GM20431 (cell line): ENCODE results near the gene TCF12.

Experiments used
- in situ Hi-C: fragments of 300-500 bp; cut with MseI, MboI; formaldehyde crosslinking; loops from one replicate; pipeline ENCODE4 v1.15.0; 2020; ENCODE audit warnings: low sequenced_read_pairs; ENCODE audit not compliant: unreplicated experiment

TCF12 gene

DNA sequence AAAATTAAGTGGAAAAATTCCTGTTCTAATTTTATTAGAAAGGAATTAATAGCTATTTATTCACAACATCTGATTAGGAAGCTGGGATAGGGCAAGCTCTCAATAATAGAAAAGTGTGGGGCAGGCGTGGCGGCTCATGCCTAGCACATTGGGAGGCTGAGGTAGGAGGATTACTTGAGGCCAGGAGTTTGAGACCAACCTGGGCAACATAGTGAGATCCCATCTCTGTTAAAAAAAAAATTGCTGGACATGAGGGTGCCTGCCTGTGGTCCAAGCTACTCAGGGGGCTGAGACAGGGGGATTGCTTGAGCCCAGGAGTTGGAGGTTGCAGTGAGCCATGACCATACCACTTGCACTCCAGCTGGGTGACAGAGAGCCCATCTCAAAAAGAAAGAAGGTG lies 119.6 kb downstream of the TCF12 start:
- in situ Hi-C loops: no loop called here

DNA sequence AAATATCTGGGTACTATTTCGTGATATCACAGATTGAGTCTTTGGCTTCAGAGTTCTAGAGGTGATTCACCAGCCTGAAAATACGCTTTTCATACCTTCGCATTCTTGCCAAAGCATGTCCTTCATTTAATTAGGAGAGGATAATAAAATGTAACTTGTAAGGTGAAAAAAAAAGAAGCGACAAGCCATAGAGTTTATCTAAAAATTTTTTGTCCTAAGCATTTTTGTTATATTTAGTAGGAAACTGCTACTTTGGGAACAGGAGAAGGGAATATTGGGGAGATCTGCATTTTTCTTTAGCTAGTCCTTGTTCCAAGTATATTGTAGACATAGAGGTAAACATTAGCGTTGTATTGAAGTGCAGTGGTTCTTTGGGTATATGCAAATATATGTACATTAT lies 120.1 kb downstream of the TCF12 start:
- in situ Hi-C loops: no loop called here

DNA sequence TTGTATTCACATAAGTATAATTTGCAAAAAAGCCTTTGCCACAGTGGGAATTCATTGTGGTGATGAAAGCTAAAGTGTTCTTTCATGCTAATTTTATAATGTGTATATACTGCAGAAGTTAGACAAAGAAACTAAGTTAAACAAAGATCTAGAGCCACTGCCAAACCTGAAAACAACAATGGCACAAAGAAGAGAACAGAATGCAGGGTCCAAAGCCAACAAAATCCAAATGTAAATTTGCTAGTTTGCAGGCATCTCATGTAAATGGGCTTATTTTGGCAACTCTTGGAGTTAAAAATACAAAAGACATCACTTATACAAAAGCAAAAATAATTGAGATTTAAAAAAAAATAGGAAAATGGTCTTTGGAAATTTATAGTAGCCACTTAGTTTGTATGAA lies 123.0 kb downstream of the TCF12 start:
- in situ Hi-C loops: no loop called here

DNA sequence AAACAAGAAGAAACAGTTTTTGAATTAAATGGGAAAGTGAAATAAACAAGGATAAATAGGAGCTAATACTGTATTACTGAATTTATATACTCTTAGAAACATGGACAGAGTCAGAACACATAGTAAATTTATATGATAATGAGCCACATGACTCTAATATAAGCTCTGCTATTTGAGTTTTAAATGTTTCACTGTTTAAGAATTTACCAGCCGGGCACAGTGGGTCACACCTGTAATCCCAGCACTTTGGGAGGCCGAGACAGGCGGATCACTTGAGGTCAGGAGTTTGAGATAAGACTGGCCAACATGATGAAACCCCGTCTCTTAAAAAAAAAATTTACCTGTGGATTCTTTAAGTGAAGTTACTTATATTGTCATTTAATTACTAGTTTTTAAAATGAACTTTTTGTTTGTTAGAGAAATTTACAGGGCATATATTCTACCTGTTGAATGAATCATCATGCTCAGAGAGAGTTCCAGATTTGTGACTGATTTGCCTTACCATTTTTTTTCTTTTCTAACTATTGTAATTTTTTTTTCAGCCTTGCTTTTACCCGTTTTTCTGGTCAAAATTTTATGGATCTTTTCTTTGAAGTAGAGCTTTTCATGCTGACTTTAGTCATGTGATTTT lies 125.7 kb downstream of the TCF12 start:
- in situ Hi-C loops: no loop called here

DNA sequence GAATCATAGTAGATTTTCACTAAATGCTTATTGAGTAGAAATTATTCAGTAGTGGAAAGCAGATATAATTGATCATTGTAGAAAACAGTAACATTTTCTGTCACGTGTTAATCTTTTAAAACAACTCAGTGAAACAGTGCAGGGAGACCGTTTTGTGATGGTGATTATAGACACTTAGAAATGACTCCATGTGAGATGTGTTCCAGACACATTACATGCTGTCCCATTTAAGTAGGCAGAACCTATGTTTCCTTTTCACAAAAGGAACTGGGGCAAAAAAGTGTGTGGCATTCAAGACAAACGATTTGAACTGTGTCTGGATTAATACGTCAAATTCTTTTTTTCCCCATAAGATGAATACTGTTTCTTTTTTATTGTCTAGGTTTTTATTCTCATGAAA lies 126.5 kb downstream of the TCF12 start:
- in situ Hi-C loops: no loop called here

DNA sequence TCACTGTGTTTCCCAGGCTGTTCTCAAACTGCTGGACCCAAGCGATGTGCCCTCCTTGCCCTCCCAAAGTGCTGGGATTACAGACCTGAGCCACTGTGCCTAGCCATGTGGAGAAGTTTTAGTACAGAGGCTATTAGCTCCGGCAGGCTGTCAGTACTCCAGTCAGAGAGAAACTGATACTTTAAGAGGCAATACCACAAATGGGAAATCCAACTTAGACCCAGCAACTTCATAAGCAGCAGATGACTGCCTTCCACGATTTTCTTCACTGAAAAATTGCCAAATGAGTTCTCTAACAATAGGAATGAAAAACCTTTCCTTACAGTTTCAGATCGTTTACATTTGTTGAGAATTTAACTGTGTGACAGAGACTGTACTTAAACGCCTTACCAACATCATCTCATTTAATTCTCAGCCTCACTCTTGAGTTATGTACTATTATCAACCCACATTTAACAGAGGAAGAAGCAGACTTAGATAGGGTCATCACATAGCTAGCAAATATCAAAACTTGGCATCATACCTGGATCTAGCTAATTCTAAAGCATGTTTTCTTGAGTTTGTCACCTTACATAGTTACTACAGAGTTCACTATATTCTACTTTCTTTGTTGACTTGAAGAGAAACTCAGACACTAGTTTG lies 127.4 kb downstream of the TCF12 start:
- in situ Hi-C loops: no loop called here

DNA sequence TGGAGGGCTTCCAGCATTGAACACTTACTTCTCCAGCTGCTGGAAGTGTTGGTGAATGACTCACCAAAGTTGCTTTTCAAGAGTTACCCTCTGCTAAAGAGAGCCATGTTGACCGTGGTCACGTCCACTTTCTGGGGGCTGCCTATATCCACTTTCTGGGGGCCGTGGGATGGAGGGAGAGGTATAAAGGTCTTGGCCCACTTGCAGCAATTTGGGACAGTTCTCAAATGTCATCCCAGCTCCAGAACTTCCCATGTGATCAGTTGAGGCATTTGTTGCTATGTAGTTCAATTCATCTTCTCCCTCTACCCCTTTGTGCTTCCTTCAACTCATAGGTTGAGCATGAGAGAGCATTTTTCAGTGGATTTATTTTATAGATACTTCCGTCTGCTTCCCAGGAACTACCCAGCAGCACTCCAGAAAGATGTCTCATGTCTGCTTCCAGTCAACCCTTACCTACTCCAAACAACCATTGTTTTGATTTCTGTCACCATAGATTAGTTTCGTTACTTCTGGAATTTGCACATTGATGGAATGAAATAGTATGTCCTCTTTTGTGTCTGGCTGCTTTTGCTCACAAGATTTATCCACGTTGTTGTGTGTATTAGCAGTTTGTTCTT lies 130.6 kb downstream of the TCF12 start:
- in situ Hi-C loops: no loop called here

DNA sequence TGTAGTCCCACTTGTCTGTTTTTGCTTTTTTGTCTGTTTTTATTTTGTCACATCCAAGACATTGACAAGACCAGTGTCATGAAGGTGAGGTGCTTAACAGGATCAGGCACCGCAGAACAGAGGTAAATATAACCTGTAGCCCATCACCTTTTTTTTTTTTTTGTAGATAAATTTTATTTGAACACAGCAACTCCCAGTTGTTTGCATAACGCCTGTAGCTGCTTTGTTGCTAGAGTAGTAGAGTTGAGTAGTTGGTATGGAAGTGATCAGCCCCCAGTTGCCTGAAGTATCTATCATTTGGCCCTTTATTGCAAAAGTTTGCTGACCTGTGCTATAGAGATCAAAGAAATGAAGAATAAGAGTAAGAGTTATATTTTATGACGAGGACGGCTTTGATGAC lies 135.0 kb downstream of the TCF12 start:
- in situ Hi-C loops: no loop called here

DNA sequence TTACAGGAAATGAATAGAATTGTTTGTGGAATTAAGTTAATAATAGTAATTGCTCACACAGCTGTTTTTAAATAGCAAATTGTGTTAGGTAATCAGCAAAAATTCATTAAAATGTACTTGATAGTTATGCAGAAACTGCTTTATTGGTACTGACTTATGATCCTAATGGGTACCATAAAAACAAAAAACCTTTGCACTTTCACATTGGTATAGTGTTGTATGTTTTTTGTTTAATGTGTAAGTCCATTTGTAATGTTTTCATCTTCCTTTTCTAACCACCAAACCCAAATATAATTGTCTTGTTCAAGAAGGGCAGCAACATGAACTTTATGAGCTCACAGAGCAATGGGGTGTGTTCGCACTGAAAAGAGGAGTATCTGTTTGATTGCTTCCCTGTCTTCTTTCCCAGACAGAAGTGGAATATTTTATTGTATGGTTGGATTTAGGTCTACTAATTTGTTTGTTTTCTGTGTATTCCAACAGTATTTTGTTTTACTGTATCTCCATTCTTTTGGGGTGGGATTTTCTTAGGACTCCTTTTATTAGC lies 135.8 kb downstream of the TCF12 start:
- in situ Hi-C loops: no loop called here

DNA sequence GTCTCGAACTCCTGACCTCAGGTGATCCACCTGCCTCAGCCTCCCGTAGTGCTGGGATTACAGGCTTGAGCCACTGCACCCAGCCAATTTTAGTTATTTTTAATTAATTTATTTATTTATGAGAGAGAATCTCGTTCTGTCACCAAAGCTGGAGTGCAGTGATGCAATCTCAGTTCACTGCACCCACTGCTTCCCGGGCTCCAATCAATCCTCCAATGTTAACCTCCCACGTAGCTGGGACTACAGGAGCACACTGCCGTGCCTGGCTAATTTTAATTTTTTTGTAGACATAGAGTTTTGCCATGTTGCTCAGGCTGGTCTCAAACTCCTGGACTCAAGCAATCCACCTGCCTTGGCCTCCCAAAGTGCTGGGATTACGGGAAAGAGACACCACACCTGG lies 137.9 kb downstream of the TCF12 start:
- in situ Hi-C loops: no loop called here

DNA sequence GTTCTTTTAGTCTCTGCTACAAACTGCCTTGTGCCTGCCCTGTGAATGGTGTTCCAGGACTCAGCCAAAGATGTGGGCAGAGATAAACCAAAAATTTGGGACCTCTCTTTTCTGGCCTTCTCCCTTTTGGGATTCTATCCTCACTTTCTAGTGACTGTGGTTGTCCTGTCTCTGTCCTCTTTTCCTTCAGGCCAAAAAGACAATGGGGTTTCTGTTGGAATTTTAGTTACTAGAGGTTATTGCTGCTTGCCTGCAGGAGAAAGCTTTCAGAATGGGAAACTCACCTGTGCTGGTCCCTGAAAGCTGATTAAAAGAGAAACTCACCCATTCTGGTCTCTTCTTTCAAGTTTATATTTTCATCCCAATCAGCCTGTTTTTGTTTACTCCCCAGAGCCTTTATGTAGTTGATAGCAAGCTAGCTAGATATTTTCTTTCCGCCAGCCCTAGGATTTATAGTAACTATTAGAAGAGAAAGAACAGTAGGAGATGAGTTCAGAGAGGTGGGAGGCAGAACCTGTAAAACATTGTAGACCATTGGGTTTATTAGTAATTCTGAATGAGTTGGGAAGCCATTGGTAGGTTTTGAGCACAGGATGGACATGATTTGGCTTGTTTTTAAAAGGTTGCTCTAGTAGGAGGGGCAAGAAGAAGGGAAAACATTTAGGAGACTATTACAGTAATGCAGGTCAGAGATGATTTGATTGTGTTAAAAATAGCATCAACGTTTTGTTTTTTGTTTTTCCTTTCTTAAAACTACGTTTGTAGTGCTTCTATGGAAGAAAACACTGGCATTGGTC lies 138.9 kb downstream of the TCF12 start:
- in situ Hi-C loops: no loop called here

DNA sequence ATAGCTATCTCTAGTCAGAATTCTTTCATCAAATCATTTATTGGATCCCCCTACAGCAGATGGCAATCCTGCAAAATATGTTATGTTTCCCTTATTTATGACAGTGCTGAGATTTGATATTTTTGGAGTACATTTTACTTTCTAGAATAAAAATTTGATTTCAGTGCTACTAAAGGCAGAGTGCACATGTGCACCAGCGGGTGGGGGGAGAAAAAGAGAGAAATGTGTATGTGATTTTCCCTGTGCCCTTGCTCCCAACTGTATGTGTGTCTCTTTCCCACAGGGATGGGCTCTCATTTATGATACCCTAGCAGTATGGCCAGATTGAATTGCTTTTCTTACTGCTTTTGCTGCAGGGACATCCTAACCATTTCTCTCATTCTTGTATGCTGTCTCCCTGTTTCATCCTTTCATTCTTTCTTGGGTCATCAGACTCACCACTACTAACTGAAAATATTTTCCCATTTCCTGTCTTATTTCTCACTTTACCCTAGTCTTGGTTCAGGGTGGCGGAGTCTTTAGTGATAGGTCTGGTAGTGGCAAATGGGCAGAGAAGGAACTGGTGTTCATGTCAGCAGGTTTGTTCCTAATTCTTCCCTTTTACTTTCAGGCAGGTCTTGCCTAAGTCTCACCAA lies 140.7 kb downstream of the TCF12 start:
- in situ Hi-C loops: no loop called here

DNA sequence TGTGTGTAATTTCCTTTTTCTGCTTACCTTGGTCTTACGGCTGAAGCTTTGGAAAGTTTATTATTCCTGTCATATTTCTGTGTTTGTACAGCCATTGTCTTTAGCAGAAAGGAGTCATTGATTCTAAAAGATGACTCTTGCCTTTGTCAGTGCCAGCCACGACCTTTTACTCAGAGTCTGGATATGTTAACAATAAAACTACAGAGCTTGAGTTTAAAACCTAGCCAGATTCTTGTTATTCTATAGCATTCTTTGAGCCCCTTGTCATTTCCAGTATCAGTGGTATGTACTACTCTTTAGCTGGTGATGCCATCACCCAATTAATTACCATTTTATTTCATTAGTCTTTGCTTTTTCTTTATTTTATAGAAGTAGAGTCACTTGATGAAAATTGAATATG lies 142.4 kb downstream of the TCF12 start:
- in situ Hi-C loops: no loop called here

DNA sequence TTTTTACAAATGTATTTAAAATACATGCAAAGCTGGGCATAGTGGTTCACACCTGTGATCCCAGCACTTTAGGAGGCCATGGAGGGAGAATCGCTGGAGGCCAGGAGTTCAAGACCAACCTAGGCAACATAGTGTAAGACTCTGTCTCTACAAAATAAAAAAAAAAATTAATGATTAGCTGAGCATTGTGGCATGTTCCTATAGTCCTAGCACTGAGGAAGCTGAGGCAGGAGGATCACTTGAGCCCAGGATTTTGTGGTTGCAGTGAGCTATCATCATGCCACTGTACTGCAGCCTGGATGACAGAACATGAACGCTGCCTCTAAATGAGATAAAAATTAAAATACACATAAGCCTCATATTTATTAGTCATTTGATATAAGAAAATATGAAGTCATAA lies 142.8 kb downstream of the TCF12 start:
- in situ Hi-C loops: no loop called here

DNA sequence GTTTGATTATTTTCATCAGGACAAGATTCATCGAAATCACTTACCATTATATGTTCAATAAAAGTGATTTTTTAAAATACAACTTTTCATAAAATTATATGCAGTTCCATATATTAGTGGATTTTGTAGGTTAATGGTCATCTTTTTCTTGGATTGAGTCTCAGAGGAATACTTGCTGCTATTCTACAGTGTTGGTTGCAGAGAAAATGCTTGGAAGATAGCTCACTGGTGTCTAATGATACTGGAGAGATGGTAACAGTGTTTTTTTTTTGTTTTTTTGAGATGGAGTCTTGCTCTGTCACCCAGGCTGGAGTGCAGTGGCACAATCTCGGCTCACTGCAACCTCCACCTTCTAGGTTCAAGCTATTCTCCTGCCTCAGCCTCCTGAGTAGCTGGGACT lies 143.3 kb downstream of the TCF12 start:
- in situ Hi-C loops: no loop called here

DNA sequence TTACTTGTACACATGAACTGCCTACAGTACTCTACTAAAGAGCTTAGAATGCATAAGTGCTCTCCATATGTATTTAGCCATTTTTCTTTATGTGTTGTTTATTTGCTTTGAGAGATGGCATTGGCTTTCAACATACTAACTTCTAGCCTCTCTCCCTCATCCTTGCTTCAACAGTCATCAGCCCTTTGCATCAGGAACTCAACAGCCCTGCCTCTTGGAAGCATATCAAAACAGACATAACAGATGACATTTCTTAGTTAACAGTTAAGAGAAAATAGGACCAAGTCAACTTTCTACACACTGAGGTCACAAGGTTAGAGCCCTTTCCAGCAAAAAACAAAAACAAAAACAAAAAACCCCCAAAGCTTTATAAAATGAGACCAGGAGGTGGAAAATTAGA lies 145.6 kb downstream of the TCF12 start:
- in situ Hi-C loops: no loop called here

DNA sequence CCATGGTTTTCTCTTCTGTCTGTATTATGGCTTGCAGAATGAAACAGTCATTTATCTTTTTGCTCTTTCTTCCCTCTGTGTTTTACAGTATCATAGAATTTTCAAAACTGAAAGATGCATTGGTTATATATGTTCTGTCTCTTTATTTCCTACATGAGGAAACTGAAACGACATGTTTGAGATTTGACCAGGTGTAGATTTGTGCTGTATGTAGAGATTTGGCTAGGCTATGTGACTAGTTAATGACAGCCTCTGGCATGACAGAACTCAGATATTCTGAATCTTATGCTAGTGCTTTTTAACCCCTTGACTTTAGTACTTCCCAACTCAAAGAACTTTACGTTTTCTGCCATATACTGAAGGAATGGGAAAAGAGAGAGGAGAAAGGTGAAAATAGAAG lies 151.0 kb downstream of the TCF12 start:
- in situ Hi-C loops: no loop called here

DNA sequence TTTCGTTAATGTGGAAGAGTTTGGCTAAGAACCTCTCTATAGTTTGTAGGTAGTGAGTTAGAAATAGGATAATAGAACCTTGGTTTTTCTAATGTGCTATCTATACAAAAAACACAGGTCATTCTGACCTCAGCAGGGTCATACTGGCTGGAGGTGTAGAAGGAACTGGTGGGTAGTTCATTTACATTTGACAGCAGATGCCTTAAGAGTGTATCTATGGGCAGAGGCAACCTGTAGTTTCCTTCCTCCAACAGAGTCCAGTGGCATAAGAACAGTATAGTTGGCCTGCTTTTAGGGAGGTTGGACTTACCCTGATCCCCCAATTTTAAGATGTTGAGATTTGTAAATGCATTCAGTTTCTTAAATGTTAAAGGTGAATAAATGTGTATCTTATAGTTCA lies 152.2 kb downstream of the TCF12 start:
- in situ Hi-C loops: no loop called here

DNA sequence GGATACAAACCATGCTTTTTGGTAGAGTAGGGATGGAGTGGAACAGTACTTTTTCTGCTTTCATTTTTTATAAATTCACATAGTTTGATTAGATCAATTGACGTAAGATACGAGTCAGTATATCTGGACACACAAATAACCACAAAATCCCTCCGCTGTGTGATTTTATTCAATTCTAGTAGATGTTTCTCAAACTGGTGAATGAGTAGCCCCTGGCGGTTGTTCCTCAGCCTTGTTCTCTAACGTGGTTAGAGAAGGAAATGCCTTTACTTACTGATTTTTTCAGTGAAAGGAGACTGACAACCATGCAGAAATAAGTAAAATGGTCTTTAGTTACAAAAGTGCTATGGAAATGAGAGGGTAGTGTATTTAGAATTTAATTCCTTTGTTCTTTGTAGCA lies 161.0 kb downstream of the TCF12 start:
- in situ Hi-C loops: no loop called here

DNA sequence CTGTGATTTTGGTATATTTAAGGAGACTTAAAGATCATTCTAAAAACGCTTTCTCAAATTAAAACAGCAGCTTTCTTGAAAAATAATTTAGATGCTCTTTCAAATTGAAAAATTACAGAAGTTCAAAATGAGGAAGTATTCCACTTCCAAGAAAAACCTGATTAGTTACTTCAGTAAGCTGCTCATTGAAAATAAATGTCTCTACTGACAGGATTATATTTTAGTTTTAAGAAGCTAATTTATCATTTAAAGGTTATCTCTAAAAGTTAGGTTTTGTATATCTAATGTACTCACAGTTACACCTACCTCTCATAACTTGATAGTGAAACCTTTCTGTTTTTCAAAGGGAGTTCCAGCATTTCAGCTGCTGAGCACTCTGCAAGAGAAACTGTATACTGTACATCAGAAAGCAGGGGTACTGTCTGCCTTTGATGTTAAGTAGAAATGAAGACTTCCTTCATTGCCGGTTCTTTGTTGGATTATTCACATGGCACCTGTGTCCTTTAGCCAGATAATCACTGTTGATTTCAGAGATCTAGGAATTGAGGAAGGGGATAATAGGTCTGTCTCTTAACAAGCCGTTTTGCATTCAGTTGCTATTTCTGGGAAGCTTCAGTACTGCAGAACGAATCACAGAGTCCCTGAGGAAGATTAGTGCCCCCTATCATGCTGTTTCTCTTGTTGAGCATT lies 161.6 kb downstream of the TCF12 start:
- in situ Hi-C loops: no loop called here
